Stimulated activated CD4-positive, alpha-beta T cell treated with anti-CD3 and anti-CD28 coated beads, Interleukin-1b, Interleukin-23, amount 100 ng/mL, for 48 hours (primary cell): ENCODE measurements around the gene LIFR.

Experiments
- DNase-seq: peaks from one replicate; pipeline ENCODE4 v3.0.0-alpha.2; 2020

LIFR gene

GRCh38 chr5:38434966-38435705 lies 121.3 kb downstream of the LIFR start:
- DNase-seq = no peak

DNA sequence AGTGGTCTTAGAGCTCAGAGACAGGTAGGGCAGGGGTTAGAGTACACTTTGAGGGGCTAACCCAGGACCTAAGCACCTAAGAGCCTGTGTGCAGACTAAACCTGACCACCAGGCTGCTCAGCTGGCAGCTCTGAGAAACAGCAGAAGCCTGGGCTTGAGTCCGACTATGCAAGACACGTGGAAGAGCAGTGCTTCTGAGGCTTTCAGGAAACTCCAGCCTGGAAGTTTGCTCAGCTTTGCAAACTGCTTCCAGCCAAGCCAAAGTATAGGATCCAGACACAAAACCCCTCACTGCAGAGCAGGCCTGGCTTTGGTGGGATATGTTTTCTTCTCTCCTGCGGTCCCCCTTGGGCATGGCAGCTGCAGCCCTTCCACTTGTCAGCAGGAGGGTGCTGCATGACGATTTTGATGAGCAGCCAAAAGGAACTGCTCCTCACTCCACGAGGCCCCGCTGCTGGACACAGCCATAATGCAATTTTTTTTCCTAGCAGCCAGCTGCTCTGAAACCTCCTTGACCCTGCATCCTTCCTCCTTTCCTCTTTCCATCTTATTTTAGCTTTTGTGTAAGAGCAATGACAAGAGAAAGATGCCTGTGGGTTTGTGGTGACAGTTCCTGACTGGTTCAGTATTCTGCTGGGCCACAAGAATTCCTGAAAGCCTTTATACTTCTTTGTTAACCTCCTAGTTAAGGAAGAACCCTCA lies 123.1 kb downstream of the LIFR start:
- no peak for DNase-seq

GRCh38 chr5:38431242-38431853 lies 125.1 kb downstream of the LIFR start:
- no peak for DNase-seq

DNA sequence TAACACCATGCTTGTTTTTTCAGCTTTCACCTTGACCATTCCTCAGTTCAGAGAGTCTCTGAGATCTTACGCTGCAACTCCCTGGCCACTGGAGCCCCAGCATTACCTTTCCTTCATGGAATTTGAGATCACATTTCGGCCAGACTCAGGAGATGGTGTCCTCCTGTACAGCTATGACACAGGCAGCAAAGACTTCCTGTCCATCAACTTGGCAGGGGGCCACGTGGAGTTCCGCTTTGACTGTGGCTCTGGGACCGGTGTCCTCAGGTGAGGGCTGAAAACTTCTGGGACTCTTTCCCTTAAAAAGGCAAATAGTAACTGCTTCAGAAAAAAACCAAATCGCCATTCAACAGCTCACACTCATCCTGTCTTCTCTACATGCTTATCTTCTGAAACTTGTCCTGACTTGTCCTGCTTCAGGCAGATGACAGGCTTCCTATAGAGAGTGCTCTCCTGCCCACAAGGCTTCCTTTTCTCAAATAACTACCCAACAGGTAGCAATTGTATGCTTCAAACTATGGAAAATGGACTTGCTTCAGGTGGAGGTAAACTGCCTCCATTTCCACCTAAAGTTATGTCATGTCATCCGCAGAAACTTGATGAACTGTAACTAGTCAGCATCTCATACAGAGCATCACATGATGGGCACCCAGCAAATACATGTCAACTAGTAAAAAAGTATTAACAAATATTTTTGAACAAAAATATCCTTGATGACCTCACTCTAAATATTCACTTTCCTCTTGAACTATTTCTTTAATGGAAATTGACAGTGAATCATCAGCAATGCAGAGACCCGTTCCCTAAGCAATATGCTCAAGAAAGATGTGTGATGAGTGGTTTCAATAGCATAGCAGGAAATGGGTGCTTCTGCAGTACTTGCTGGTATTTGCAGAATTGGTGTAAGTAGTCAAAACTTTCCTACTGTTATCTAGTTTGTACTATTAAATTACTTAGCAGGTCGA lies 129.2 kb downstream of the LIFR start:
- DNase-seq = no peak

- no peak for DNase-seq
Measured at GRCh38 chr5:38426490-38426889, 130.0 kb downstream of the LIFR start.
